Astrocyte (in vitro differentiated cells and primary cell): Measurements from ENCODE around the gene ARFRP1. TPM values are rescaled to one million over a fixed set of nuclear protein-coding genes. Genes with fewer than 3 reads are reported as not detected.

Source experiments
- DNase-seq: peaks from one replicate; pipeline ENCODE4 v3.0.0-alpha.2; 2010; ENCODE audit warnings: low read depth
- FAIRE-seq: peaks from 2 replicates; lab custom pipeline; 2011; peaks lifted over from hg19 to GRCh38; lab: Jason Lieb, UNC
- H2AFZ ChIP-seq: 2 replicates; pipeline ENCODE4 v1.6.0; 2012; ENCODE audit warnings: low read depth, low read length, inconsistent platforms
- H3K27ac ChIP-seq: 2 replicates; pipeline ENCODE4 v1.5.1; 2011; ENCODE audit warnings: low read depth, low read length, inconsistent platforms
- H3K27me3 ChIP-seq: 2 replicates; pipeline ENCODE4 v1.6.0; 2011; ENCODE audit warnings: low read length, inconsistent platforms; ENCODE audit not compliant: insufficient read depth
- H3K36me3 ChIP-seq: 2 replicates; pipeline ENCODE4 v1.5.1; 2011; ENCODE audit warnings: low read length, inconsistent platforms; ENCODE audit not compliant: insufficient read depth
- H3K4me1 ChIP-seq: 2 replicates; pipeline ENCODE4 v1.5.1; 2011; ENCODE audit warnings: low read length, inconsistent platforms; ENCODE audit not compliant: insufficient read depth
- H3K4me2 ChIP-seq: 2 replicates; pipeline ENCODE4 v1.6.0; 2012; ENCODE audit warnings: low read length, inconsistent platforms
- H3K4me3 ChIP-seq: 2 replicates; pipeline ENCODE4 v1.5.1; 2011; ENCODE audit warnings: low read depth, mild to moderate bottlenecking, low read length, inconsistent platforms; ENCODE audit not compliant: insufficient read depth
- H3K79me2 ChIP-seq: 2 replicates; pipeline ENCODE4 v1.6.0; 2012; ENCODE audit warnings: mild to moderate bottlenecking, low read length, inconsistent platforms; ENCODE audit not compliant: insufficient read depth
- H3K9ac ChIP-seq: 2 replicates; pipeline ENCODE4 v1.6.0; 2012; ENCODE audit warnings: mild to moderate bottlenecking, low read length, inconsistent platforms
- H3K9me3 ChIP-seq: 2 replicates; pipeline ENCODE4 v1.5.1; 2012; ENCODE audit warnings: low read depth, mild to moderate bottlenecking, low read length, inconsistent platforms; ENCODE audit not compliant: insufficient read depth
- H4K20me1 ChIP-seq: 2 replicates; pipeline ENCODE4 v1.6.0; 2012; ENCODE audit warnings: low read length, inconsistent platforms; ENCODE audit not compliant: insufficient read depth
- H3K27ac Mint-ChIP-seq: one replicate; pipeline ENCODE4 v1.8.0; 2021; ENCODE audit warnings: mild to moderate bottlenecking, mixed read lengths; ENCODE audit not compliant: unreplicated experiment
- H3K27me3 Mint-ChIP-seq: one replicate; pipeline ENCODE4 v1.8.0; 2021; ENCODE audit warnings: low read depth, mixed read lengths; ENCODE audit not compliant: unreplicated experiment
- H3K36me3 Mint-ChIP-seq: one replicate; pipeline ENCODE4 v1.8.0; 2021; ENCODE audit warnings: low read depth, mixed read lengths; ENCODE audit not compliant: unreplicated experiment
- H3K4me1 Mint-ChIP-seq: one replicate; pipeline ENCODE4 v1.8.0; 2021; ENCODE audit warnings: low read depth, mixed read lengths; ENCODE audit not compliant: unreplicated experiment
- H3K4me3 Mint-ChIP-seq: one replicate; pipeline ENCODE4 v1.8.0; 2021; ENCODE audit warnings: mild to moderate bottlenecking, moderate library complexity, mixed read lengths; ENCODE audit not compliant: unreplicated experiment
- H3K9me3 Mint-ChIP-seq: one replicate; pipeline ENCODE4 v1.8.0; 2021; ENCODE audit warnings: mild to moderate bottlenecking, mixed read lengths; ENCODE audit not compliant: unreplicated experiment
- CTCF ChIP-seq: IDR thresholded peaks from 2 replicates; pipeline ENCODE4 v1.5.1; 2011; ENCODE audit warnings: low read depth, mild to moderate bottlenecking, inconsistent platforms, low read length, moderate library complexity; ENCODE audit not compliant: insufficient read depth
- EZH2 ChIP-seq: IDR thresholded peaks from 2 replicates; pipeline ENCODE4 v1.6.1; 2012; ENCODE audit warnings: mild to moderate bottlenecking, low read length, inconsistent platforms; ENCODE audit not compliant: insufficient read depth
- total RNA-seq: library from RNA; stranded (reverse); gene quantifications from 2 replicates; pipeline ENCODE4 v1.2.1, GENCODE V29; 2021

ARFRP1 gene
- total RNA-seq, 1 donor from 2014 or later = 32.5 TPM

GRCh38 chr20:63659370-63659769, 48.4 kb downstream of the ARFRP1 start:
- H3K27ac Mint-ChIP-seq = peak overlapping the region; percentile 53
- no peak overlapping the region for H3K27ac ChIP-seq
- peak overlapping the region; percentile 89 for H3K9ac ChIP-seq
- H3K9me3 Mint-ChIP-seq = peaks cover 3% of the 10 kb centered on the region
- H4K20me1 ChIP-seq = peaks cover 4% of the 10 kb centered on the region
- peaks cover 1% of the 10 kb centered on the region for H3K36me3 Mint-ChIP-seq
- H3K4me3 ChIP-seq = peak overlapping the region; percentile 100
- no peak overlapping the region for H2AFZ ChIP-seq
- peaks cover 2% of the 10 kb centered on the region for H3K4me1 Mint-ChIP-seq
- H3K9me3 ChIP-seq = no peaks in the 10 kb centered on the region
- peaks cover 21% of the 10 kb centered on the region for H3K4me1 ChIP-seq
- H3K36me3 ChIP-seq = no peaks in the 10 kb centered on the region
- TF ChIP-seq CTCF = no peak
- TF ChIP-seq EZH2 = no peak
- H3K27me3 ChIP-seq = no peaks in the 10 kb centered on the region
- H3K4me3 Mint-ChIP-seq = peak overlapping the region; percentile 95
- DNase-seq = no peak
- peak overlapping the region; percentile 98 for H3K4me2 ChIP-seq
- FAIRE-seq = no peak
- H3K79me2 ChIP-seq = peaks cover 45% of the 10 kb centered on the region
- H3K27me3 Mint-ChIP-seq = peaks cover 1% of the 10 kb centered on the region

- Mint-ChIP-seq H3K4me1 (peaks cover 5% of the 10 kb centered on the region), H3K27me3 (peaks cover 1% of the 10 kb centered on the region), H3K9me3 (peaks cover 3% of the 10 kb centered on the region), H3K4me3 (peak overlapping the region; percentile 95), H3K36me3 (peaks cover 1% of the 10 kb centered on the region), H3K27ac (peak overlapping the region; percentile 62)
- H3K36me3 ChIP-seq = no peaks in the 10 kb centered on the region
- H3K79me2 ChIP-seq = peaks cover 41% of the 10 kb centered on the region
- peaks cover 4% of the 10 kb centered on the region for H4K20me1 ChIP-seq
- H3K9ac ChIP-seq = peak overlapping the region; percentile 89
- peak overlapping the region; percentile 99 for H2AFZ ChIP-seq
- peak overlapping the region; percentile 84 for H3K27ac ChIP-seq
- FAIRE-seq (no peak), DNase-seq (peak; percentile 47)
- H3K4me3 ChIP-seq = peak overlapping the region; percentile 100
- H3K27me3 ChIP-seq = no peaks in the 10 kb centered on the region
- H3K9me3 ChIP-seq = no peaks in the 10 kb centered on the region
- H3K4me2 ChIP-seq = peak overlapping the region; percentile 98
- H3K4me1 ChIP-seq = peaks cover 21% of the 10 kb centered on the region
- TF ChIP-seq CTCF = no peak
- no peak for TF ChIP-seq EZH2
Measured at GRCh38 chr20:63658749-63659187, 49.0 kb downstream of the ARFRP1 start.
